ENCODE results near the gene ZBTB20.

DNA sequence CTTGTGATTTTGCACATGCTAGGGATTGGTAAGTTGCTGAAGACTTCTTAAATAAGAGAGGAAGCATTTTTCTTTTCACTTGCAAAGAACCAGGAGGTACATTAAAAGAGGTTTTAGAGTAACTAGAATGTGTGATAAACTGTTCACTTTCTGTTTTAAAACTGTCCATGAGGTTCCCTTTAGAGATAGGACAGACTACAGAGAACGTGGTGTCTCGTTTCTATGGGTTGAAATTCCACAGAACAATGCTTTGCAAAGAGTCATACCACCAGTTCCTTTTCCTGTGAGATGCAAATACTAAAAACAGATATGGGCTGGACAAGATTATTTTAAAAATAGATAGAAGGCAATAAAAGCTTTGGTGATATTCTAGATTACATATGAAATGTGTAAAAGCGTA lies 480.5 kb downstream of the ZBTB20 start:
- no peak for TF ChIP-seq CTCF (IDR thresholded peaks at IDR 0.05 in 8 of 11, conservative IDR thresholded peaks at IDR 0.05 in 3 of 11)
- no peak for TF ChIP-seq POLR2A (IDR thresholded peaks at IDR 0.05)
- no peak for TF ChIP-seq POLR2AphosphoS5 (IDR thresholded peaks at IDR 0.05)

Measured in spleen (tissue), 7 donors.